GM12801 (cell line): ENCODE results near the gene SEL1L3.

Experiments
- TF ChIP-seq, protein P1 (sequence below): IDR thresholded peaks from one replicate; pipeline ENCODE4 v1.5.1; 2011; ENCODE audit warnings: control low read depth; ENCODE audit not compliant: insufficient read length; ENCODE audit errors: extremely low read depth

Gene SEL1L3

GRCh38 chr4:25857851-25858400, 4.9 kb downstream of the SEL1L3 start:
- TF ChIP-seq, protein P1, sequence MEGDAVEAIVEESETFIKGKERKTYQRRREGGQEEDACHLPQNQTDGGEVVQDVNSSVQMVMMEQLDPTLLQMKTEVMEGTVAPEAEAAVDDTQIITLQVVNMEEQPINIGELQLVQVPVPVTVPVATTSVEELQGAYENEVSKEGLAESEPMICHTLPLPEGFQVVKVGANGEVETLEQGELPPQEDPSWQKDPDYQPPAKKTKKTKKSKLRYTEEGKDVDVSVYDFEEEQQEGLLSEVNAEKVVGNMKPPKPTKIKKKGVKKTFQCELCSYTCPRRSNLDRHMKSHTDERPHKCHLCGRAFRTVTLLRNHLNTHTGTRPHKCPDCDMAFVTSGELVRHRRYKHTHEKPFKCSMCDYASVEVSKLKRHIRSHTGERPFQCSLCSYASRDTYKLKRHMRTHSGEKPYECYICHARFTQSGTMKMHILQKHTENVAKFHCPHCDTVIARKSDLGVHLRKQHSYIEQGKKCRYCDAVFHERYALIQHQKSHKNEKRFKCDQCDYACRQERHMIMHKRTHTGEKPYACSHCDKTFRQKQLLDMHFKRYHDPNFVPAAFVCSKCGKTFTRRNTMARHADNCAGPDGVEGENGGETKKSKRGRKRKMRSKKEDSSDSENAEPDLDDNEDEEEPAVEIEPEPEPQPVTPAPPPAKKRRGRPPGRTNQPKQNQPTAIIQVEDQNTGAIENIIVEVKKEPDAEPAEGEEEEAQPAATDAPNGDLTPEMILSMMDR, result no peak

DNA sequence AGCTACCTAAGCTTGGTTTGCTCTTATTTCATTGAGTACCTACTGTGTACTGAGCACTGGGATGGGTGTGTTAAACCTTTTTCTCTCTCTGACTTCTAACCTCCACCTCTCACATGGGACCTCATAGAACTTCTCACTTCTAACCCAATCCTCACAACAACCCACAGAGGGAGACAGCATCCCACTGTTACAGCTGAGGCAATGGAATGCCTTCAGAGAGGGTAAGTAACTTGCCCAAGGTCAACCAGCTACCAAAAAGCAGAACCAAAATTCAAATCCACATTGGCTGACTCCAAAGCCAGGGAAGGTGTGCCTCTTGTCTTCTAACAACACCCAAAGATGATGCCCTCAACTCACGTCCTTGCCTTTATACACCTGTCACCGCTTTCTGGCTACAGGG, 5.4 kb downstream of the SEL1L3 start:
- TF ChIP-seq, protein P1, result no peak

DNA sequence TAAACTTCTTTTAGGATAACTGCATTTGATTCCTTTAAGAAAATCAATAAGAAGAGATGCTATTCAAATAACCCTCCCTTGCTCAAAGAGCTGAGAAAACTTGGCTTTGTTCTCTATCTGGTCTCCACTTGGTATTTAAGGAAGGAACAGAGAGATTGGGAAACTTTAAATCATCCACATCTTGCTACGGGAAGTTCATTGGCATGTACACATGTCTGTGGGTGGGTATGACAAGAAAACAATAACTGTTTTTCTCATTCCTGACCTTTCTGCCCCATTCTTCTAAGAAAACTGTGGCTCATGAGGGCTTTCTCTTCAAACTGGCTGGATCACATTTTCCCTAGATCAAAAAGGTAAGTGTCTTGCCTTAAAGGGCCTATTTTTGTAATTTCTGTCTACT, 6.0 kb downstream of the SEL1L3 start:
- TF ChIP-seq, protein P1, result no peak

- TF ChIP-seq, protein P1, result no peak
Observed at GRCh38 chr4:25852103-25852502, 10.7 kb downstream of the SEL1L3 start.

GRCh38 chr4:25847329-25847728, 15.5 kb downstream of the SEL1L3 start:
- TF ChIP-seq, protein P1, result no peak

DNA sequence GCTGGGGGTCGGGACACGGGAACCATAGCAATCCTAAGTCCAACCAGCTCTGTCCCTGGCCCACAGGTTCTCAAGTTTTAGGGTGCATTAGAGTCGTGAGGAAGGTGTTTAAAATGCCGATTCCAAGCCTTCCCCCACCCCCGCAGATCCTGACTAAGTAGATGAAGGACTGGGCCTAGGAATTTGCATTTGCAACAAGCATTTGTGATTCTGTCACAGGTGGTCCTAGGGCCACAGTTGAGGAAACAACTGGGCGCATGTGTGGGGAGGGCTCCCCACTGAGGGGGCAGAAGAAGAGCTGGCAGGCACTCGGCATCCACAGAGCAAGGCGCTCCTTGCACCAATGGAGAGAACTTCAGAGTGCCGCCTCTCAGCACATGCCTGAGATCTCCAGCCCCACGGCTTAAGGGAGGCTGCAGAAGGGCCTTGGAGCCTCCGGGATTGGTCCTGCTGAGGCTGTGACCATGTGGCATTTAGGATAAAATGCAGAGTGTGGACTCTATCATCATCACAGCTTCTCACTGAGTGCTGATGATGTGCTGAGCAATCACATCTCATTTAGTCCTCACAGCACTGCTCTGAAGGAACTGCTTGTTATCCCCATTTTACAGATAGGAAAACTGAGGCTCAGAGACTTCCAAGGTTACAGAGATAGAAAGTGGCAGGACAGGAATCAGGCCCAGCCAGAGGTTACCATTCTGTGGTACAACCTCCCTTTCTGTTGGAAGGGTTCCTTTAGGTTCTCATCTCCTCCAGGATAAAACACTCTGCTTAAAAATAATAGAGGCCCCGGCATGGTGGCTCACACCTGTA, 16.7 kb downstream of the SEL1L3 start:
- TF ChIP-seq, protein P1, result no peak

- TF ChIP-seq, protein P1, result no peak
Observed at GRCh38 chr4:25844961-25845712, 17.7 kb downstream of the SEL1L3 start.
